GM23338 (cell line): ENCODE results near the gene IGFBP6. TPM values are rescaled to one million over a fixed set of nuclear protein-coding genes. Genes with fewer than 3 reads are reported as not detected.

Experiments
- ATAC-seq: fragments of 200-7000 bp; cut with Tn5 transposase; 3 replicates; pipeline ENCODE4 v1.9.1; 2020
- DNase-seq: peaks from one replicate; pipeline ENCODE4 v3.0.0-alpha.2; 2015; ENCODE audit warnings: low spot score
- H2AFZ ChIP-seq: fragments of 200-600 bp; sonication (generic); 2 replicates; pipeline ENCODE4 v1.8.0; 2016; ENCODE audit warnings: antibody characterized with exemption, mild to moderate bottlenecking, moderate library complexity
- H3F3A ChIP-seq: fragments of 200-600 bp; sonication (generic); replicated peaks from 2 replicates; pipeline ENCODE4 v1.8.0; 2017; ENCODE audit warnings: antibody characterized with exemption, mixed run types, low read depth
- H3K27ac ChIP-seq: fragments of 200-600 bp; sonication (generic); 2 replicates; pipeline ENCODE4 v1.6.1; 2016; ENCODE audit warnings: low read depth
- H3K27me3 ChIP-seq: fragments of 200-600 bp; sonication (generic); 2 replicates; pipeline ENCODE4 v1.8.0; 2016; ENCODE audit warnings: mild to moderate bottlenecking, mixed run types, moderate library complexity; ENCODE audit not compliant: insufficient read depth
- H3K36me3 ChIP-seq: fragments of 200-600 bp; sonication (generic); 2 replicates; pipeline ENCODE4 v1.8.0; 2016; ENCODE audit warnings: mild to moderate bottlenecking; ENCODE audit not compliant: insufficient read depth
- H3K4me1 ChIP-seq: fragments of 200-600 bp; sonication (generic); 2 replicates; pipeline ENCODE4 v1.8.0; 2016; ENCODE audit warnings: mild to moderate bottlenecking, moderate library complexity; ENCODE audit not compliant: insufficient read depth
- H3K4me2 ChIP-seq: fragments of 200-600 bp; sonication (generic); 2 replicates; pipeline ENCODE4 v1.7.1; 2017; ENCODE audit warnings: mixed run types
- H3K4me3 ChIP-seq: fragments of 200-600 bp; sonication (generic); 2 replicates; pipeline ENCODE4 v1.6.1; 2016; ENCODE audit warnings: mixed run types
- H3K79me2 ChIP-seq: fragments of 200-600 bp; sonication (generic); replicated peaks from 2 replicates; pipeline ENCODE4 v1.8.0; 2017; ENCODE audit warnings: mild to moderate bottlenecking; ENCODE audit not compliant: insufficient read depth
- H3K9me2 ChIP-seq: fragments of 200-600 bp; sonication (generic); 2 replicates; pipeline ENCODE4 v1.8.0; 2017; ENCODE audit not compliant: insufficient read depth
- H4K20me1 ChIP-seq: fragments of 200-600 bp; sonication (generic); replicated peaks from 2 replicates; pipeline ENCODE4 v1.8.0; 2017; ENCODE audit warnings: mild to moderate bottlenecking; ENCODE audit not compliant: insufficient read depth
- H3K27ac Mint-ChIP-seq: 2 replicates; pipeline ENCODE4 v1.8.0; 2020; ENCODE audit warnings: inconsistent platforms, mild to moderate bottlenecking, moderate library complexity, mixed read lengths
- H3K27me3 Mint-ChIP-seq: 3 replicates; pipeline ENCODE4 v1.8.0; 2022; ENCODE audit warnings: low read depth, mild to moderate bottlenecking, moderate library complexity, mixed read lengths, inconsistent platforms; ENCODE audit not compliant: insufficient read depth, poor library complexity
- H3K36me3 Mint-ChIP-seq: 3 replicates; pipeline ENCODE4 v1.8.0; 2021; ENCODE audit warnings: low read depth, mild to moderate bottlenecking, inconsistent platforms, moderate library complexity, mixed read lengths
- H3K4me1 Mint-ChIP-seq: 3 replicates; pipeline ENCODE4 v1.8.0; 2020; ENCODE audit warnings: mild to moderate bottlenecking, inconsistent platforms, mixed read lengths
- H3K4me3 Mint-ChIP-seq: 3 replicates; pipeline ENCODE4 v1.8.0; 2021; ENCODE audit warnings: moderate library complexity, mild to moderate bottlenecking, inconsistent platforms, mixed read lengths
- H3K9me3 Mint-ChIP-seq: 3 replicates; pipeline ENCODE4 v1.8.0; 2020; ENCODE audit warnings: moderate library complexity, mild to moderate bottlenecking, inconsistent platforms, mixed read lengths
- CREB1 ChIP-seq: fragments of 250-450 bp; sonication (Bioruptor Pico); IDR thresholded peaks from 2 replicates; pipeline ENCODE4 v1.5.0; 2020; ENCODE audit warnings: low read depth, mild to moderate bottlenecking, moderate library complexity
- ETS1 ChIP-seq: IDR thresholded peaks from 2 replicates; pipeline ENCODE4 v1.6.1; 2016; ENCODE audit warnings: antibody characterized with exemption
- EZH2 ChIP-seq: fragments of 200-600 bp; sonication (generic); IDR thresholded peaks from one replicate; pipeline ENCODE4 v1.8.0; 2017; ENCODE audit warnings: antibody characterized with exemption, mild to moderate bottlenecking, low read depth; ENCODE audit not compliant: unreplicated experiment
- EZH2phosphoT487 ChIP-seq: fragments of 200-600 bp; sonication (generic); IDR thresholded peaks from one replicate; pipeline ENCODE4 v1.8.1; 2018; ENCODE audit warnings: antibody characterized with exemption; ENCODE audit not compliant: unreplicated experiment
- JUNB ChIP-seq: IDR thresholded peaks from one replicate; pipeline ENCODE4 v1.6.1; 2016; ENCODE audit warnings: antibody characterized with exemption; ENCODE audit not compliant: unreplicated experiment
- NANOG ChIP-seq: IDR thresholded peaks from 2 replicates; pipeline ENCODE4 v1.6.1; 2016; ENCODE audit warnings: antibody characterized with exemption, borderline replicate concordance
- POLR2AphosphoS5 ChIP-seq: IDR thresholded peaks from 2 replicates; pipeline ENCODE4 v1.6.1; 2016; ENCODE audit warnings: antibody characterized with exemption, low read depth
- REST ChIP-seq: IDR thresholded peaks from one replicate; pipeline ENCODE4 v1.6.1; 2018; ENCODE audit warnings: antibody characterized with exemption; ENCODE audit not compliant: unreplicated experiment
- STAT1 ChIP-seq: IDR thresholded peaks from one replicate; pipeline ENCODE4 v1.6.1; 2016; ENCODE audit warnings: antibody characterized with exemption; ENCODE audit not compliant: unreplicated experiment
- ZNF114 ChIP-seq: fragments of 250-450 bp; sonication (Bioruptor Pico); IDR thresholded peaks from 2 replicates; pipeline ENCODE4 v1.5.0; 2020; ENCODE audit warnings: mild to moderate bottlenecking, moderate library complexity
- ZNF331 ChIP-seq: fragments of 250-450 bp; sonication (Bioruptor Pico); IDR thresholded peaks from 2 replicates; pipeline ENCODE4 v1.5.0; 2020; ENCODE audit warnings: low read depth, mild to moderate bottlenecking, moderate library complexity
- polyA plus RNA-seq: library from polyadenylated mRNA; unstranded; fragments of >200 nt; fragmentation: Nextera tagmentation; extraction: Ambion mirVana; gene quantifications from 2 replicates; pipeline ENCODE4 v1.2.1, GENCODE V29; 2016
- total RNA-seq: library from RNA; depleted of rRNA; stranded (reverse); fragments of >200 nt; shearing (Covaris generic); gene quantifications from 2 replicates; pipeline ENCODE4 v1.2.3, GENCODE V29; 2014
- TF ChIP-seq, protein P1 (sequence below), 2 experiments: fragments of 200-600 bp in 1 of 2; sonication (generic) in 1 of 2; conservative IDR thresholded peaks; 2 replicates each; pipeline versions ENCODE4 v1.5.1 to v1.6.1; 2016 to 2017; ENCODE audit warnings: antibody characterized with exemption in 2 of 2, low read depth in 2 of 2, mild to moderate bottlenecking in 2 of 2, moderate library complexity in 1 of 2
- TF ChIP-seq, protein P2 (sequence below): fragments of 250-450 bp; sonication (Bioruptor Pico); IDR thresholded peaks from 2 replicates; pipeline ENCODE4 v1.5.0; 2020; ENCODE audit warnings: mild to moderate bottlenecking, moderate library complexity

The IGFBP6 gene
- total and polyA plus RNA-seq, 2 experiments from 2014 or later, result 14.7 to 16.6 TPM

DNA sequence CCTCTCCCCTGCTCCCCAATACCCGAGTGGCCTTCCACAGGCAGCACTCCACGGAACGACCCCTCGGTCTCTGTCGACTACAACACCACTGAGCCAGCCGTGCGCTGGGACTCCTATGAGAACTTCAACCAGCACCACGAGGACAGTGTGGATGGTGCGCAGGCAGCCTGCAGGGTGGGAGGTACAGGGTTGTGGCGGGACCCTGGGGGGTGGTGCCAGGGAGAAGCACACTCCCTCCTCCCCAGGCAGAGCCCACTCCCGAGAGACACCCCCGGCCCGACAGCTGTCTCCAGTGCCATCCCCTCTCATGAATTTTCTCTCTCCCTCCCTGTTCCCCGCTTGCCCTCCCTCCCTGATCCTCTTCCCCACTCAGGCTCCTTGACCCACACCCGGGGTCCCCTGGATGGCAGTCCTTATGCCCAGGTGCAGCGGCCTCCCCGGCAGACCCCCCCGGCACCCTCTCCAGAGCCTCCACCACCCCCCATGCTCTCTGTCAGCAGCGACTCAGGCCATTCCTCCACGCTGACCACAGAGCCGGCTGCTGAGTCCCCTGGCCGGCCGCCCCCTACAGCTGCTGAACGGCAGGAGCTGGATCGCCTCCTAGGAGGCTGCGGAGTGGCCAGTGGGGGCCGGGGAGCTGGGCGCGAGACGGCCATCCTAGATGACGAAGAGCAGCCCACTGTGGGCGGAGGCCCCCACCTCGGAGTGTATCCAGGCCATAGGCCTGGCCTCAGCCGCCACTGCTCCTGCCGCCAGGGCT is 38.6 kb upstream of the IGFBP6 start:
- Histone ChIP-seq H3K4me3 (no peak overlapping the region), H3K79me2 (no peaks in the 10 kb centered on the region), H3K36me3 (no peaks in the 10 kb centered on the region), H3K4me2 (no peak overlapping the region), H3F3A (0 out of 2 replicates have a peak, but pooled peaks cover 7% of the 10 kb centered on the region), H3K9me2 (no peaks in the 10 kb centered on the region), H2AFZ (no peak overlapping the region), H3K27ac (no peak overlapping the region), H4K20me1 (no peaks in the 10 kb centered on the region), H3K27me3 (peaks cover 17% of the 10 kb centered on the region; the same call in 1 of the 2 replicates), H3K4me1 (peaks cover 3% of the 10 kb centered on the region; the same call in 1 of the 2 replicates)
- Mint-ChIP-seq H3K27ac (no peak overlapping the region), H3K36me3 (no peaks in the 10 kb centered on the region; the same call in 2 of the 3 replicates), H3K27me3 (peaks cover 12% of the 10 kb centered on the region), H3K9me3 (no peaks in the 10 kb centered on the region; the same call in 2 of the 3 replicates), H3K4me1 (peaks cover 6% of the 10 kb centered on the region; the same call in 2 of the 3 replicates), H3K4me3 (no peak overlapping the region)
- TF ChIP-seq EZH2, result no peak
- no peak for TF ChIP-seq REST
- no peak for TF ChIP-seq JUNB
- TF ChIP-seq, protein P1, sequence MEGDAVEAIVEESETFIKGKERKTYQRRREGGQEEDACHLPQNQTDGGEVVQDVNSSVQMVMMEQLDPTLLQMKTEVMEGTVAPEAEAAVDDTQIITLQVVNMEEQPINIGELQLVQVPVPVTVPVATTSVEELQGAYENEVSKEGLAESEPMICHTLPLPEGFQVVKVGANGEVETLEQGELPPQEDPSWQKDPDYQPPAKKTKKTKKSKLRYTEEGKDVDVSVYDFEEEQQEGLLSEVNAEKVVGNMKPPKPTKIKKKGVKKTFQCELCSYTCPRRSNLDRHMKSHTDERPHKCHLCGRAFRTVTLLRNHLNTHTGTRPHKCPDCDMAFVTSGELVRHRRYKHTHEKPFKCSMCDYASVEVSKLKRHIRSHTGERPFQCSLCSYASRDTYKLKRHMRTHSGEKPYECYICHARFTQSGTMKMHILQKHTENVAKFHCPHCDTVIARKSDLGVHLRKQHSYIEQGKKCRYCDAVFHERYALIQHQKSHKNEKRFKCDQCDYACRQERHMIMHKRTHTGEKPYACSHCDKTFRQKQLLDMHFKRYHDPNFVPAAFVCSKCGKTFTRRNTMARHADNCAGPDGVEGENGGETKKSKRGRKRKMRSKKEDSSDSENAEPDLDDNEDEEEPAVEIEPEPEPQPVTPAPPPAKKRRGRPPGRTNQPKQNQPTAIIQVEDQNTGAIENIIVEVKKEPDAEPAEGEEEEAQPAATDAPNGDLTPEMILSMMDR (conservative IDR thresholded peaks at IDR 0.05; ENCODE audit: low read depth in 2 of 2), result no peak
- TF ChIP-seq CREB1 (CRISPR knock-in tag), result no peak
- TF ChIP-seq, protein P2, sequence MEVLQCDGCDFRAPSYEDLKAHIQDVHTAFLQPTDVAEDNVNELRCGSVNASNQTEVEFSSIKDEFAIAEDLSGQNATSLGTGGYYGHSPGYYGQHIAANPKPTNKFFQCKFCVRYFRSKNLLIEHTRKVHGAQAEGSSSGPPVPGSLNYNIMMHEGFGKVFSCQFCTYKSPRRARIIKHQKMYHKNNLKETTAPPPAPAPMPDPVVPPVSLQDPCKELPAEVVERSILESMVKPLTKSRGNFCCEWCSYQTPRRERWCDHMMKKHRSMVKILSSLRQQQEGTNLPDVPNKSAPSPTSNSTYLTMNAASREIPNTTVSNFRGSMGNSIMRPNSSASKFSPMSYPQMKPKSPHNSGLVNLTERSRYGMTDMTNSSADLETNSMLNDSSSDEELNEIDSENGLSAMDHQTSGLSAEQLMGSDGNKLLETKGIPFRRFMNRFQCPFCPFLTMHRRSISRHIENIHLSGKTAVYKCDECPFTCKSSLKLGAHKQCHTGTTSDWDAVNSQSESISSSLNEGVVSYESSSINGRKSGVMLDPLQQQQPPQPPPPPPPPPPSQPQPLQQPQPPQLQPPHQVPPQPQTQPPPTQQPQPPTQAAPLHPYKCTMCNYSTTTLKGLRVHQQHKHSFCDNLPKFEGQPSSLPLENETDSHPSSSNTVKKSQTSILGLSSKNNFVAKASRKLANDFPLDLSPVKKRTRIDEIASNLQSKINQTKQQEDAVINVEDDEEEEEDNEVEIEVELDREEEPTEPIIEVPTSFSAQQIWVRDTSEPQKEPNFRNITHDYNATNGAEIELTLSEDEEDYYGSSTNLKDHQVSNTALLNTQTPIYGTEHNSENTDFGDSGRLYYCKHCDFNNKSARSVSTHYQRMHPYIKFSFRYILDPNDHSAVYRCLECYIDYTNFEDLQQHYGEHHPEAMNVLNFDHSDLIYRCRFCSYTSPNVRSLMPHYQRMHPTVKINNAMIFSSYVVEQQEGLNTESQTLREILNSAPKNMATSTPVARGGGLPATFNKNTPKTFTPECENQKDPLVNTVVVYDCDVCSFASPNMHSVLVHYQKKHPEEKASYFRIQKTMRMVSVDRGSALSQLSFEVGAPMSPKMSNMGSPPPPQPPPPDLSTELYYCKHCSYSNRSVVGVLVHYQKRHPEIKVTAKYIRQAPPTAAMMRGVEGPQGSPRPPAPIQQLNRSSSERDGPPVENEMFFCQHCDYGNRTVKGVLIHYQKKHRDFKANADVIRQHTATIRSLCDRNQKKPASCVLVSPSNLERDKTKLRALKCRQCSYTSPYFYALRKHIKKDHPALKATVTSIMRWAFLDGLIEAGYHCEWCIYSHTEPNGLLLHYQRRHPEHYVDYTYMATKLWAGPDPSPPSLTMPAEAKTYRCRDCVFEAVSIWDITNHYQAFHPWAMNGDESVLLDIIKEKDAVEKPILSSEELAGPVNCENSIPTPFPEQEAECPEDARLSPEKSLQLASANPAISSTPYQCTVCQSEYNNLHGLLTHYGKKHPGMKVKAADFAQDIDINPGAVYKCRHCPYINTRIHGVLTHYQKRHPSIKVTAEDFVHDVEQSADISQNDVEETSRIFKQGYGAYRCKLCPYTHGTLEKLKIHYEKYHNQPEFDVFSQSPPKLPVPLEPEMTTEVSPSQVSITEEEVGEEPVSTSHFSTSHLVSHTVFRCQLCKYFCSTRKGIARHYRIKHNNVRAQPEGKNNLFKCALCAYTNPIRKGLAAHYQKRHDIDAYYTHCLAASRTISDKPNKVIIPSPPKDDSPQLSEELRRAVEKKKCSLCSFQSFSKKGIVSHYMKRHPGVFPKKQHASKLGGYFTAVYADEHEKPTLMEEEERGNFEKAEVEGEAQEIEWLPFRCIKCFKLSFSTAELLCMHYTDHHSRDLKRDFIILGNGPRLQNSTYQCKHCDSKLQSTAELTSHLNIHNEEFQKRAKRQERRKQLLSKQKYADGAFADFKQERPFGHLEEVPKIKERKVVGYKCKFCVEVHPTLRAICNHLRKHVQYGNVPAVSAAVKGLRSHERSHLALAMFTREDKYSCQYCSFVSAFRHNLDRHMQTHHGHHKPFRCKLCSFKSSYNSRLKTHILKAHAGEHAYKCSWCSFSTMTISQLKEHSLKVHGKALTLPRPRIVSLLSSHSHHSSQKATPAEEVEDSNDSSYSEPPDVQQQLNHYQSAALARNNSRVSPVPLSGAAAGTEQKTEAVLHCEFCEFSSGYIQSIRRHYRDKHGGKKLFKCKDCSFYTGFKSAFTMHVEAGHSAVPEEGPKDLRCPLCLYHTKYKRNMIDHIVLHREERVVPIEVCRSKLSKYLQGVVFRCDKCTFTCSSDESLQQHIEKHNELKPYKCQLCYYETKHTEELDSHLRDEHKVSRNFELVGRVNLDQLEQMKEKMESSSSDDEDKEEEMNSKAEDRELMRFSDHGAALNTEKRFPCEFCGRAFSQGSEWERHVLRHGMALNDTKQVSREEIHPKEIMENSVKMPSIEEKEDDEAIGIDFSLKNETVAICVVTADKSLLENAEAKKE (CRISPR knock-in tag), result no peak
- no peak for TF ChIP-seq ZNF331 (CRISPR knock-in tag)
- no peak for TF ChIP-seq ZNF114 (CRISPR knock-in tag)
- no peak for TF ChIP-seq EZH2phosphoT487
- TF ChIP-seq ETS1, result no peak
- TF ChIP-seq POLR2AphosphoS5, result no peak
- TF ChIP-seq STAT1, result no peak
- TF ChIP-seq NANOG, result no peak
- ATAC-seq (no peak), DNase-seq (no peak)
